Lower lobe of right lung (tissue), 2 donors: ENCODE data around the gene EFCAB7. TPM values are rescaled to one million over a fixed set of nuclear protein-coding genes. Genes with fewer than 3 reads are reported as not detected.
A peak's percentile ranks its signal among the peaks of the same experiment; 100 is the strongest.

Experiments
- ATAC-seq, 2 donors: fragments of 200-7000 bp; cut with Tn5 transposase; one replicate each; pipeline ENCODE4 v1.9.1; 2020 to 2022; ENCODE audit warnings: mild to moderate bottlenecking in 2 of 2, moderate library complexity in 2 of 2
- DNase-seq: peaks from one replicate; pipeline ENCODE4 v3.0.0-alpha.2; 2020
- H3K27ac ChIP-seq: fragments of 200-600 bp; one replicate; pipeline ENCODE4 v1.8.0; 2022
- H3K27me3 ChIP-seq: fragments of 200-600 bp; one replicate; pipeline ENCODE4 v1.8.0; 2022; ENCODE audit warnings: low read depth
- H3K36me3 ChIP-seq: fragments of 200-600 bp; one replicate; pipeline ENCODE4 v1.8.0; 2022; ENCODE audit warnings: mild to moderate bottlenecking
- H3K4me1 ChIP-seq: fragments of 200-600 bp; one replicate; pipeline ENCODE4 v1.8.0; 2022
- H3K4me3 ChIP-seq: fragments of 200-600 bp; one replicate; pipeline ENCODE4 v1.8.0; 2022; ENCODE audit warnings: mild to moderate bottlenecking
- H3K9me3 ChIP-seq: fragments of 200-600 bp; one replicate; pipeline ENCODE4 v1.8.0; 2022
- intact Hi-C: fragments of 100-400 bp; cut with DNase I; formaldehyde crosslinking; loops from one replicate; pipeline ENCODE4 v1.11.0; 2022
- total RNA-seq: library from RNA; stranded (reverse); fragmentation: NEBNext Ultra II Directional; extraction: Animal tissue kit (Norgen Biotek cat#: 25700); gene quantifications from one replicate; pipeline ENCODE4 v1.2.1, GENCODE V29; 2021
- TF ChIP-seq, protein P1 (sequence below): fragments of 200-600 bp; IDR thresholded peaks from one replicate; pipeline ENCODE4 v1.8.0; 2022; ENCODE audit warnings: antibody characterized with exemption, mild to moderate bottlenecking
- donor health status: DM: no; HTN: yes; CAD: no; lungs with severe emphysema.

The EFCAB7 gene
- total RNA-seq, 1 donor from 2014 or later: 6.9 TPM

- ATAC-seq: peak; percentile 76 to 85
These were observed 70.7 kb downstream of the EFCAB7 start for GRCh38 chr1:63593886-63594605.

DNA sequence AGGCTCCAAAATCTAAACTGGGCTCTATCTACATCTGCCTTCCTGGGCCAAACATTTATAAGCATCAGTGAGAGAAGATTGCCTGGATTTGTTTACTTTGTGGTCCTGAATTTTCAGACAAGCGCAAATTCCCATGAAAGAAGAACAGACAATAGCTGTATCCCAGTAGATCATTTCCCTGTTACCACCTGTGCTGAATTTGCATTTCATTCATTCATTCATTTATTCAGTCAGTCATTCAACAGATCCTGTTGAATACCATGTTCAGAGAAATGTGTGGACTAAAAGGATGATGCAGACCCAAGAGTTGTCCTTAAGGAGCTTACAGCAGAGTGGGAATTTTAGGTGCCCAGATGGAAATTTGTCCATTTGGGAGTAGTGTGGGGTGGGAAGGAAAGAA is 72.1 kb downstream of the EFCAB7 start:
- H3K36me3 ChIP-seq: no peaks in the 10 kb centered on the region
- DNase-seq: no peak
- no peaks in the 10 kb centered on the region for H3K9me3 ChIP-seq
- intact Hi-C loops: no loop called here
- peaks cover 7% of the 10 kb centered on the region for H3K4me1 ChIP-seq
- TF ChIP-seq, protein P1, sequence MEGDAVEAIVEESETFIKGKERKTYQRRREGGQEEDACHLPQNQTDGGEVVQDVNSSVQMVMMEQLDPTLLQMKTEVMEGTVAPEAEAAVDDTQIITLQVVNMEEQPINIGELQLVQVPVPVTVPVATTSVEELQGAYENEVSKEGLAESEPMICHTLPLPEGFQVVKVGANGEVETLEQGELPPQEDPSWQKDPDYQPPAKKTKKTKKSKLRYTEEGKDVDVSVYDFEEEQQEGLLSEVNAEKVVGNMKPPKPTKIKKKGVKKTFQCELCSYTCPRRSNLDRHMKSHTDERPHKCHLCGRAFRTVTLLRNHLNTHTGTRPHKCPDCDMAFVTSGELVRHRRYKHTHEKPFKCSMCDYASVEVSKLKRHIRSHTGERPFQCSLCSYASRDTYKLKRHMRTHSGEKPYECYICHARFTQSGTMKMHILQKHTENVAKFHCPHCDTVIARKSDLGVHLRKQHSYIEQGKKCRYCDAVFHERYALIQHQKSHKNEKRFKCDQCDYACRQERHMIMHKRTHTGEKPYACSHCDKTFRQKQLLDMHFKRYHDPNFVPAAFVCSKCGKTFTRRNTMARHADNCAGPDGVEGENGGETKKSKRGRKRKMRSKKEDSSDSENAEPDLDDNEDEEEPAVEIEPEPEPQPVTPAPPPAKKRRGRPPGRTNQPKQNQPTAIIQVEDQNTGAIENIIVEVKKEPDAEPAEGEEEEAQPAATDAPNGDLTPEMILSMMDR: no peak
- H3K4me3 ChIP-seq: no peak overlapping the region
- no peaks in the 10 kb centered on the region for H3K27me3 ChIP-seq
- ATAC-seq: no peak
- H3K27ac ChIP-seq: no peak overlapping the region

More at GRCh38 chr1:63593886-63594605, 70.7 kb downstream of the EFCAB7 start:
- peak overlapping the region; percentile 90 for H3K4me3 ChIP-seq
- H3K27ac ChIP-seq: peak overlapping the region; percentile 93
- TF ChIP-seq, protein P1: no peak
- H3K9me3 ChIP-seq: no peaks in the 10 kb centered on the region
- intact Hi-C loops: no loop called here
- H3K27me3 ChIP-seq: no peaks in the 10 kb centered on the region
- peak; percentile 88 for DNase-seq
- H3K4me1 ChIP-seq: peaks cover 7% of the 10 kb centered on the region
- no peaks in the 10 kb centered on the region for H3K36me3 ChIP-seq

DNA sequence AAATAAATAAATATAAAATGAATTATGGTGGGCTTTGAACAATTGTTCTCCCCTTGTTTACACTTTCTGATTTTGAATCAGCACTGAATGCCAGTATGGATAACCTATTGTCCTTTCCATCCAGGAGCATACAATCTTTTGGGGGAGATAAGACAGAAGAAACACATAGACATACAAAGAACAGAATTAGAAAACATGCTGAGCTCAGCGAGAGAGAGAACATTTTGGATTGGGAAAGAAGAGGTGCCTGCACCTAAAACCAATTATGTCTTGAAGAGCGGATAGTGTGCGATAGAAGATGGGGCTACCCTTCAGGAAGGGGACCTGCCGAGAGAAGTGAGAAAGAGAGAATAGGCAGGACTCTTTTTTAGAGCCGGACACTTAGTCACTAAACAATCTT is 76.5 kb downstream of the EFCAB7 start:
- ATAC-seq (no peak), DNase-seq (no peak)
- intact Hi-C loops: no loop called here
- H3K36me3 ChIP-seq: no peaks in the 10 kb centered on the region
- H3K9me3 ChIP-seq: no peaks in the 10 kb centered on the region
- H3K4me1 ChIP-seq: no peaks in the 10 kb centered on the region
- no peak overlapping the region for H3K4me3 ChIP-seq
- no peak overlapping the region for H3K27ac ChIP-seq
- TF ChIP-seq, protein P1: no peak
- H3K27me3 ChIP-seq: no peaks in the 10 kb centered on the region

DNA sequence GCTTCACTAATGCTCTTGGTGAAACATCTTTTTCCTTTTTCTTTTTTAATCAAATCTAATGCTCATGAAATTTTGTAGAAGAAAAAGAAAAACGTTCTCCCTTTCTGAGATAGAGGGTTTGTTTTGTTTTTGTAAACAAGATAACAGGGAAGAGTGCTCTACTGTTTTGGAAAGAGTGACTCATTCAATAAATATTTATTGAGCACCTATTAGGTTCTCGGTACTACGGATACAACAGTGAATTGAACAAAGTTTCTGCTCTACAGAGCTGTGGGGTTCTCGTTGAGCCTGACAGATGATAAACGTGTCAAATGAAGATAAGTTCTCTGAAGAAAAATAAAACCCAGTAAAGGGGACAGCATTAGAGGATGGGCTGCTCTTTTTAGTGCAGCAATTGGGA is 76.9 kb downstream of the EFCAB7 start:
- Histone ChIP-seq H3K27me3 (no peaks in the 10 kb centered on the region), H3K36me3 (no peaks in the 10 kb centered on the region), H3K9me3 (no peaks in the 10 kb centered on the region), H3K4me1 (no peaks in the 10 kb centered on the region), H3K4me3 (no peak overlapping the region), H3K27ac (no peak overlapping the region)
- ATAC-seq (no peak), DNase-seq (no peak)
- intact Hi-C loops: no loop called here
- TF ChIP-seq, protein P1: no peak

GRCh38 chr1:63601061-63601460 is 77.7 kb downstream of the EFCAB7 start:
- H3K36me3 ChIP-seq: no peaks in the 10 kb centered on the region
- no peaks in the 10 kb centered on the region for H3K9me3 ChIP-seq
- TF ChIP-seq, protein P1: no peak
- ATAC-seq (no peak), DNase-seq (no peak)
- intact Hi-C loops: no loop called here
- H3K4me3 ChIP-seq: no peak overlapping the region
- no peaks in the 10 kb centered on the region for H3K4me1 ChIP-seq
- H3K27ac ChIP-seq: no peak overlapping the region
- H3K27me3 ChIP-seq: no peaks in the 10 kb centered on the region
